Body of pancreas (tissue), 4 donors: ENCODE data around the gene GNAZ. TPM values are rescaled to one million over a fixed set of nuclear protein-coding genes. Genes with fewer than 3 reads are reported as not detected.
"Not testable (repeated sequence)": the region's sequence is repeated elsewhere in the genome, so short reads cannot be mapped to it uniquely, and the experiment has no call there.

ENCODE experiments used
- ATAC-seq: fragments of 150-250 bp; one replicate; pipeline ENCODE4 v1.9.1; 2016
- DNase-seq, 4 donors: peaks; one replicate each; pipeline ENCODE4 v3.0.0-alpha.2; 2019
- H3K27ac ChIP-seq, 4 donors: fragments of 200-600 bp; sonication (generic); 1 replicate in 3 of 4; 2 replicates in 1 of 4; pipeline versions ENCODE4 v1.5.1 to v1.6.1; 2016 to 2019; ENCODE audit warnings: mild to moderate bottlenecking in 1 of 4, mixed read lengths in 1 of 4, moderate library complexity in 1 of 4
- H3K27me3 ChIP-seq, 2 donors: fragments of 200-600 bp; sonication (generic); one replicate each; pipeline ENCODE4 v1.6.0; 2016; ENCODE audit warnings: mild to moderate bottlenecking in 1 of 2
- H3K36me3 ChIP-seq, 2 donors: fragments of 200-600 bp; sonication (generic); replicated peaks in 1 of 2; 2 replicates each; pipeline ENCODE4 v1.5.1; 2016; ENCODE audit warnings: low read depth in 2 of 2; ENCODE audit not compliant: insufficient read depth in 1 of 2
- H3K4me1 ChIP-seq: fragments of 200-600 bp; sonication (generic); one replicate; pipeline ENCODE4 v1.6.0; 2016
- H3K4me3 ChIP-seq, 2 donors: fragments of 200-600 bp; sonication (generic); 1 replicate in 1 of 2; 2 replicates in 1 of 2; pipeline ENCODE4 v1.5.1; 2016 to 2019
- H3K9me3 ChIP-seq, 3 donors: fragments of 200-600 bp; sonication (generic); 1 replicate in 2 of 3; 2 replicates in 1 of 3; pipeline ENCODE4 v1.5.1; 2016
- POLR2A ChIP-seq, 3 donors: fragments of 450-650 bp; IDR thresholded peaks; one replicate each; pipeline ENCODE4 v1.6.1; 2016; ENCODE audit warnings: antibody characterized with exemption in 3 of 3, mild to moderate bottlenecking in 2 of 3
- WGBS, 2 donors: methylation state at CpG; one replicate each; pipeline ENCODE4 v1.1.5; 2017; 5-methylcytosine and 5-hydroxymethylcytosine counted together
- intact Hi-C: fragments of 100-400 bp; cut with DNase I; formaldehyde crosslinking; loops from one replicate; pipeline ENCODE4 v1.15.1; 2023
- total RNA-seq, 2 donors: library from RNA; depleted of rRNA; stranded (reverse); fragments of >200 nt; gene quantifications; one replicate each; pipeline ENCODE4 v1.1.0, GENCODE V29; 2016
- TF ChIP-seq, protein P1 (sequence below), 7 experiments: fragments of 450-650 bp in 4 of 7; fragments of 200-600 bp in 3 of 7; sonication (generic) in 3 of 7; IDR thresholded peaks; one replicate each; pipeline ENCODE4 v1.5.1; 2016 to 2019; ENCODE audit warnings: antibody characterized with exemption in 7 of 7

The GNAZ gene
- total RNA-seq, 2 donors from 2014 or later: 0.33 to 2.3 TPM

DNA sequence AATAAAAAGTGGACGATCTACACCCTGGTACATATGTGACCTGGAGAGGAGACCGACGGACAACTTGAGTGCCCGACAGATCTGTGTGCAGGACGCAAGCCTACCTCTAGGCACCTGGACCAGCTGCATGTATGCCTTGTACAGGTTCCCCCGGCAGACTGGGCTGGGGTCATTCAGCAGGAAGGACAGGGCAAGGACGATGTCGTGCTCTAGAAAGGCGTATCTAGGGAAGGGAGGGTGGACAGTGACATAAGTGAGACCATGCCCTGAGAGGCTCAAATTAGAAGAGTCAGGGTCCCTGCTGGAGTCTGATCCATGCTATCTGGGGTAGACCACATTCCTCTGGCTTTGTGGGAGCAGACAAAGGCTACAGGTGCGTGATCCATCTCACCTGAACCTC lies 63.6 kb downstream of the GNAZ start:
- no peaks in the 10 kb centered on the region for H3K9me3 ChIP-seq
- H3K27me3 ChIP-seq: no peaks in the 10 kb centered on the region
- TF ChIP-seq POLR2A (IDR thresholded peaks at IDR 0.05): no peak
- TF ChIP-seq, protein P1, sequence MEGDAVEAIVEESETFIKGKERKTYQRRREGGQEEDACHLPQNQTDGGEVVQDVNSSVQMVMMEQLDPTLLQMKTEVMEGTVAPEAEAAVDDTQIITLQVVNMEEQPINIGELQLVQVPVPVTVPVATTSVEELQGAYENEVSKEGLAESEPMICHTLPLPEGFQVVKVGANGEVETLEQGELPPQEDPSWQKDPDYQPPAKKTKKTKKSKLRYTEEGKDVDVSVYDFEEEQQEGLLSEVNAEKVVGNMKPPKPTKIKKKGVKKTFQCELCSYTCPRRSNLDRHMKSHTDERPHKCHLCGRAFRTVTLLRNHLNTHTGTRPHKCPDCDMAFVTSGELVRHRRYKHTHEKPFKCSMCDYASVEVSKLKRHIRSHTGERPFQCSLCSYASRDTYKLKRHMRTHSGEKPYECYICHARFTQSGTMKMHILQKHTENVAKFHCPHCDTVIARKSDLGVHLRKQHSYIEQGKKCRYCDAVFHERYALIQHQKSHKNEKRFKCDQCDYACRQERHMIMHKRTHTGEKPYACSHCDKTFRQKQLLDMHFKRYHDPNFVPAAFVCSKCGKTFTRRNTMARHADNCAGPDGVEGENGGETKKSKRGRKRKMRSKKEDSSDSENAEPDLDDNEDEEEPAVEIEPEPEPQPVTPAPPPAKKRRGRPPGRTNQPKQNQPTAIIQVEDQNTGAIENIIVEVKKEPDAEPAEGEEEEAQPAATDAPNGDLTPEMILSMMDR (IDR thresholded peaks at IDR 0.05): no peak
- H3K27ac ChIP-seq: no peak overlapping the region
- H3K4me3 ChIP-seq: no peak overlapping the region
- H3K4me1 ChIP-seq: no peaks in the 10 kb centered on the region
- DNase-seq: no peak
- no peak for ATAC-seq
- intact Hi-C loops: no loop called here
- 93% methylated on average over 10 of the region's 10 CpGs for WGBS, 2 donors
- H3K36me3 ChIP-seq: no peaks in the 10 kb centered on the region

DNA sequence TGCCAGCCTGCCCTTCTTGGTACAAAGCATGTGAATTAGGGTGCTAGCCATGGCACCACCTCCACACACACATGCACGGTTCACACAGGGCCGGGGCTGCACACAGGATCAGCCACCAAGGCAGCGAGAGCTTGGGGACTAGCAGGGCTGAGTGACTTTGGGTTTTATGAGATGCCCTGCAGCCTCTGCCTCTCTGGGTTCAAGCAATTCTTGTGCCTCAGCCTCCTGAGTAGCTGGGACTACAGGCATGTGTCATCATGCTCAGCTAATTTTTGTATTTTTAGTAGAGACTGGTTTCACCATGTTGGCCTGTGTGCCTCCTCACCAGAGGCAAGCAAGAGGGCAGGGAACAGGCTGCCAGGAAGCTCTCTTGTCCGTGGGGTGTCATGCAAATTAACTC lies 66.7 kb downstream of the GNAZ start:
- H3K27ac ChIP-seq, H3K9me3 ChIP-seq, H3K4me1 ChIP-seq, DNase-seq, H3K27me3 ChIP-seq, H3K4me3 ChIP-seq, H3K36me3 ChIP-seq, intact Hi-C loops, ATAC-seq: not testable (repeated sequence)
- WGBS, 2 donors: 50 to 74% methylated on average over 1 to 3 of the region's 4 CpGs

DNA sequence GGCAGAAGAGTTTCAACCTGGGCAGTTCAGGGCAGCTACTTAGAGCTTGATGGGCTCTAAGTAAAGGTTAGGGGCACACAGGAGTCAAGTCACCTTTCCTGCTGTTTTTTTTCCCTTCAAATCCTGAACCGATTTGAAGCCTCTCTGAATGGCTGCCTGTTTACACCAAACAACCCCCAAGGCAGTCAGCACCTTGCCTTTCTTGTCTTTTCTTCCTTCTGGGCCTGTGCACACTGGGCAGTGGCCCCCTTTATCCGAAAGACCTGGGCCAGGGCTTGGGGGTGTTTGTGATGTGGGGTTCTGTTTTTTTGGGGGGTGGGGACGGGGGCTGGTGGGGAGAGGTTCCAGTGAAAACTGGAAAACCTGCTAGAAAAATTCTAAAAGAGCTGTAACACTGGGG lies 67.1 kb downstream of the GNAZ start:
- no peak for DNase-seq
- peaks cover 10% of the 10 kb centered on the region for H3K4me1 ChIP-seq
- ATAC-seq: no peak
- 51 to 60% methylated on average over 3 of the region's 3 CpGs for WGBS, 2 donors
- no peaks in the 10 kb centered on the region for H3K9me3 ChIP-seq
- H3K27ac ChIP-seq: no peak overlapping the region
- intact Hi-C loops: no loop called here
- no peak for TF ChIP-seq POLR2A (IDR thresholded peaks at IDR 0.05)
- TF ChIP-seq, protein P1 (IDR thresholded peaks at IDR 0.05): no peak
- no peak overlapping the region for H3K4me3 ChIP-seq
- no peaks in the 10 kb centered on the region for H3K36me3 ChIP-seq
- no peaks in the 10 kb centered on the region for H3K27me3 ChIP-seq

DNA sequence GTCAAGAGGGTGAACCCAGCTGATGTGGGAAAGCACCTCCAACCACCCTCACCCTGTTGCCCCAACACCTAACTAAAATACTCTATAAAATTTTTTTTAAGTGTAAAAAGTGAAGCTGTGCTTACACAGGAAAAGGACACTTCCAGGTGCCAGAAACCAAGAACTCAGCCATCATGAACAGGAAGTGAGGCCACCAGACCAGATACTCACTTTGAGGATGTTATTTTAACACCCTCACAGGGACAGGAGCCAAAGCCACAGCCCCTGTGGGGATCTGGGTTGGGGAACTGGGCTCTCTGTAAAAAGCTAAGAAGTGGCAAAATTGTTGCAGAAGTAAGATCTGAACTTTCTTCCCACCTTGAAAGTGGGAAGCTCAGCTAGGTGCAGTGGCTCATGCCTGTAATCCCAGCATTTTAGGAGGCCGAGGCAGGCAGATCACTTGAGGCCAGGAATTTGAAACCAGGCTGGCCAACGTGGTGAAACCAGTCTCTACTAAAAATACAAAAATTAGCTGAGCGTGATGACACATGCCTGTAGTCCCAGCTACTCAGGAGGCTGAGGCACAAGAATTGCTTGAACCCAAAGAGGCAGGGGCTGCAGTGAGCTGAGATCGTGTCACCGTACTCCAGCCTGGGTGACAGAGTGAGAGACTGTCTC lies 67.7 kb downstream of the GNAZ start:
- Histone ChIP-seq H3K4me1 (peaks cover 15% of the 10 kb centered on the region), H3K27me3 (no peaks in the 10 kb centered on the region), H3K4me3 (no peak overlapping the region), H3K27ac (no peak overlapping the region), H3K9me3 (no peaks in the 10 kb centered on the region), H3K36me3 (no peaks in the 10 kb centered on the region)
- TF ChIP-seq POLR2A (IDR thresholded peaks at IDR 0.05): no peak
- TF ChIP-seq, protein P1 (IDR thresholded peaks at IDR 0.05): no peak
- ATAC-seq (no peak), DNase-seq (peak in 1 of 4 donors; percentile 30)
- intact Hi-C loops: no loop called here
- 67 to 82% methylated on average over 5 of the region's 5 CpGs for WGBS, 2 donors

- H3K27ac ChIP-seq: no peak overlapping the region
- no peak for DNase-seq
- no peak for ATAC-seq
- H3K27me3 ChIP-seq: no peaks in the 10 kb centered on the region
- intact Hi-C loops: no loop called here
- no peak overlapping the region for H3K4me3 ChIP-seq
- WGBS, 2 donors: 83 to 90% methylated on average over 11 to 12 of the region's 12 CpGs
- H3K4me1 ChIP-seq: peaks cover 15% of the 10 kb centered on the region
- H3K36me3 ChIP-seq: no peaks in the 10 kb centered on the region
- H3K9me3 ChIP-seq: no peaks in the 10 kb centered on the region
- TF ChIP-seq, protein P1 (IDR thresholded peaks at IDR 0.05): no peak
- no peak for TF ChIP-seq POLR2A (IDR thresholded peaks at IDR 0.05)
Observed at GRCh38 chr22:23138584-23139435, 68.5 kb downstream of the GNAZ start.
